Loucy (cell line): ENCODE measurements around the gene DENND2D.

Experiments used
- EZH2phosphoT487 ChIP-seq: fragments of 200-600 bp; IDR thresholded peaks from 2 replicates; pipeline ENCODE4 v1.6.1; 2018; ENCODE audit warnings: antibody characterized with exemption, mild to moderate bottlenecking, moderate library complexity, borderline replicate concordance
- TF ChIP-seq, protein P1 (sequence below): fragments of 200-600 bp; sonication (generic); conservative IDR thresholded peaks from 2 replicates; pipeline ENCODE4 v1.5.1; 2014; ENCODE audit warnings: mild to moderate bottlenecking, antibody characterized with exemption, low read length

- TF ChIP-seq, protein P1, sequence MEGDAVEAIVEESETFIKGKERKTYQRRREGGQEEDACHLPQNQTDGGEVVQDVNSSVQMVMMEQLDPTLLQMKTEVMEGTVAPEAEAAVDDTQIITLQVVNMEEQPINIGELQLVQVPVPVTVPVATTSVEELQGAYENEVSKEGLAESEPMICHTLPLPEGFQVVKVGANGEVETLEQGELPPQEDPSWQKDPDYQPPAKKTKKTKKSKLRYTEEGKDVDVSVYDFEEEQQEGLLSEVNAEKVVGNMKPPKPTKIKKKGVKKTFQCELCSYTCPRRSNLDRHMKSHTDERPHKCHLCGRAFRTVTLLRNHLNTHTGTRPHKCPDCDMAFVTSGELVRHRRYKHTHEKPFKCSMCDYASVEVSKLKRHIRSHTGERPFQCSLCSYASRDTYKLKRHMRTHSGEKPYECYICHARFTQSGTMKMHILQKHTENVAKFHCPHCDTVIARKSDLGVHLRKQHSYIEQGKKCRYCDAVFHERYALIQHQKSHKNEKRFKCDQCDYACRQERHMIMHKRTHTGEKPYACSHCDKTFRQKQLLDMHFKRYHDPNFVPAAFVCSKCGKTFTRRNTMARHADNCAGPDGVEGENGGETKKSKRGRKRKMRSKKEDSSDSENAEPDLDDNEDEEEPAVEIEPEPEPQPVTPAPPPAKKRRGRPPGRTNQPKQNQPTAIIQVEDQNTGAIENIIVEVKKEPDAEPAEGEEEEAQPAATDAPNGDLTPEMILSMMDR = no peak
- TF ChIP-seq EZH2phosphoT487 = no peak
Measured at GRCh38 chr1:111236379-111236778, 35.9 kb upstream of the DENND2D start.
